GM23248 (cell line): ENCODE data around the gene RAB28.

ENCODE experiments used
- EZH2 ChIP-seq: fragments of 200-600 bp; sonication (generic); IDR thresholded peaks from 2 replicates; pipeline ENCODE4 v1.6.1; 2018; ENCODE audit warnings: antibody characterized with exemption, mild to moderate bottlenecking; ENCODE audit not compliant: insufficient read depth, poor library complexity, severe bottlenecking
- EZH2phosphoT487 ChIP-seq: fragments of 200-600 bp; sonication (generic); IDR thresholded peaks from 2 replicates; pipeline ENCODE4 v1.6.1; 2018; ENCODE audit warnings: antibody characterized with exemption, moderate library complexity, mild to moderate bottlenecking, low read depth; ENCODE audit not compliant: insufficient read depth

DNA sequence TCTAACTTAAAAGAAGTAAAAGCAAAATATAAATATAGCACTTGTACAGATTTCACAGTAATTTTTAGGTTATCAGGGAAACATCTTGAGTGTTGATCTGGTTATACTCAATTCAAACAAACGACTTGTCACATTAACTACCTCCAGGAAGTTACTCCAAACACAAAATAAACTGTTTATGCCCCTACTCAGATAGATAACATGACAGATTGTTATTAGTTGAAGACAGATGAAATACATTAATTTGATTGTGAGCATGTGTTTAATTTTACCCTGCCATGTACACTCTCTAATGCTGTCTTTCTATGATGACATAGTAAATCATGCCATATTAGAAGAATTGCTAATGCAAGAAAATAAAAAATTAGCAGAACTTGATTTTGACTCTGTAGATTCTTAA is 88.0 kb downstream of the RAB28 start:
- TF ChIP-seq EZH2 (no peak), EZH2phosphoT487 (no peak)
